NB4 (cell line): Measurements from ENCODE around the gene NOC2L.

ENCODE experiments used
- POLR2A ChIP-seq: IDR thresholded peaks from 2 replicates; pipeline ENCODE4 v1.6.1; 2011; ENCODE audit warnings: mild to moderate bottlenecking; ENCODE audit not compliant: insufficient read length; ENCODE audit errors: extremely low read depth
- TF ChIP-seq, protein P1 (sequence below): IDR thresholded peaks from one replicate; pipeline ENCODE4 v1.5.1; 2012; ENCODE audit warnings: low read depth, low read length

DNA sequence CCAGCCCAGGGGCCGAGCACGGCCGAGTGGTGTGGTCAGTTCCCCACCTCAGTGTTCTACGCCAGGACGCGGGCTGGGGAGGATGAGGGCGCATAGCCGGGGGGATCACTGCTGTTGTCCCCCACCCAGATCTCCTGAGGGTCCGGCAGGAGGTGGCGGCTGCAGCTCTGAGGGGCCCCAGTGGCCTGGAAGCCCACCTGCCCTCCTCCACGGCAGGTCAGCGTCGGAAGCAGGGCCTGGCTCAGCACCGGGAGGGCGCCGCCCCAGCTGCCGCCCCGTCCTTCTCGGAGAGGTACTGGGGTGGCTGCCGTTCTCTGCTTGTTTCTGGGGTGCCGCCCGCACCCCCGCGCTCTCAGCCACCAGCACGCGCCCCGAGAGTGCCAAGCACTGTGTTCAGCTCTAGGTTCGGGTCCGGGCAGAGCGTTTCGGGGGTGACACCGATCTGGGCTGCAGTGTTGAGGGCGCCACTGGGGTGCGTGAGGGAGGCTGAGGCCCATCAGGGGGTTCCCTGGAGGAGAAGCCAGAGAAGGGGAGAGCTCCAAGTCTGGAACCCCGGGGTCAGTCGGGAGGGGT, 18.0 kb downstream of the NOC2L start:
- TF ChIP-seq, protein P1, sequence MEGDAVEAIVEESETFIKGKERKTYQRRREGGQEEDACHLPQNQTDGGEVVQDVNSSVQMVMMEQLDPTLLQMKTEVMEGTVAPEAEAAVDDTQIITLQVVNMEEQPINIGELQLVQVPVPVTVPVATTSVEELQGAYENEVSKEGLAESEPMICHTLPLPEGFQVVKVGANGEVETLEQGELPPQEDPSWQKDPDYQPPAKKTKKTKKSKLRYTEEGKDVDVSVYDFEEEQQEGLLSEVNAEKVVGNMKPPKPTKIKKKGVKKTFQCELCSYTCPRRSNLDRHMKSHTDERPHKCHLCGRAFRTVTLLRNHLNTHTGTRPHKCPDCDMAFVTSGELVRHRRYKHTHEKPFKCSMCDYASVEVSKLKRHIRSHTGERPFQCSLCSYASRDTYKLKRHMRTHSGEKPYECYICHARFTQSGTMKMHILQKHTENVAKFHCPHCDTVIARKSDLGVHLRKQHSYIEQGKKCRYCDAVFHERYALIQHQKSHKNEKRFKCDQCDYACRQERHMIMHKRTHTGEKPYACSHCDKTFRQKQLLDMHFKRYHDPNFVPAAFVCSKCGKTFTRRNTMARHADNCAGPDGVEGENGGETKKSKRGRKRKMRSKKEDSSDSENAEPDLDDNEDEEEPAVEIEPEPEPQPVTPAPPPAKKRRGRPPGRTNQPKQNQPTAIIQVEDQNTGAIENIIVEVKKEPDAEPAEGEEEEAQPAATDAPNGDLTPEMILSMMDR: no peak
- TF ChIP-seq POLR2A: no peak
